Natural killer cell (primary cell): Measurements from ENCODE around the gene MZB1. TPM values are rescaled to one million over a fixed set of nuclear protein-coding genes. Genes with fewer than 3 reads are reported as not detected.
"Not testable (repeated sequence)": the region's sequence is repeated elsewhere in the genome, so short reads cannot be mapped to it uniquely, and the experiment has no call there.

ENCODE experiments used
- ATAC-seq, 3 donors: fragments of 150-1000 bp in 2 of 3; fragments of 200-7000 bp in 1 of 3; cut with Tn5 transposase; 1 replicate in 1 of 3; 2 replicates in 2 of 3; pipeline ENCODE4 v1.10.0; 2021; ENCODE audit warnings: mild to moderate bottlenecking in 2 of 3, moderate library complexity in 2 of 3
- DNase-seq, 2 donors: peaks; one replicate each; pipeline versions ENCODE4 v3.0.0 to v3.0.0-alpha.2; 2013 to 2021; ENCODE audit warnings: mixed read lengths in 1 of 2
- H3K27ac ChIP-seq: one replicate; pipeline ENCODE4 v1.5.1; 2013; ENCODE audit warnings: mild to moderate bottlenecking, low read length
- H3K27me3 ChIP-seq: one replicate; pipeline ENCODE4 v1.6.1; 2013; ENCODE audit warnings: low read length; ENCODE audit not compliant: control insufficient read depth, insufficient read depth
- H3K36me3 ChIP-seq: one replicate; pipeline ENCODE4 v1.6.1; 2013; ENCODE audit warnings: low read length; ENCODE audit not compliant: control insufficient read depth, insufficient read depth
- H3K4me1 ChIP-seq: one replicate; pipeline ENCODE4 v1.6.1; 2013; ENCODE audit warnings: low read length; ENCODE audit not compliant: control insufficient read depth, insufficient read depth
- H3K4me3 ChIP-seq: one replicate; pipeline ENCODE4 v1.5.1; 2013; ENCODE audit warnings: low read length
- H3K9me3 ChIP-seq: one replicate; pipeline ENCODE4 v1.6.1; 2013; ENCODE audit warnings: low read length; ENCODE audit not compliant: control insufficient read depth, insufficient read depth
- H3K27ac Mint-ChIP-seq, 2 donors: one replicate each; pipeline ENCODE4 v1.8.0; 2022; ENCODE audit warnings: mild to moderate bottlenecking in 2 of 2, mixed read lengths in 2 of 2, moderate library complexity in 1 of 2
- H3K27me3 Mint-ChIP-seq, 2 donors: one replicate each; pipeline ENCODE4 v1.8.0; 2022; ENCODE audit warnings: low read depth in 2 of 2, mixed read lengths in 2 of 2
- H3K36me3 Mint-ChIP-seq: one replicate; pipeline ENCODE4 v1.8.0; 2022; ENCODE audit warnings: mixed read lengths
- H3K4me1 Mint-ChIP-seq, 2 donors: one replicate each; pipeline ENCODE4 v1.8.0; 2022; ENCODE audit warnings: mixed read lengths in 2 of 2
- H3K4me3 Mint-ChIP-seq: one replicate; pipeline ENCODE4 v1.8.0; 2022; ENCODE audit warnings: mild to moderate bottlenecking, moderate library complexity, mixed read lengths
- H3K9me3 Mint-ChIP-seq, 2 donors: one replicate each; pipeline ENCODE4 v1.8.0; 2022; ENCODE audit warnings: mixed read lengths in 2 of 2
- WGBS: methylation state at CpG from one replicate; pipeline ENCODE4 v1.1.7; 2013; ENCODE audit warnings: missing lambda C conversion rate; ENCODE audit not compliant: insufficient coverage; 5-methylcytosine and 5-hydroxymethylcytosine counted together
- intact Hi-C: fragments of 100-400 bp; cut with micrococcal nuclease; formaldehyde crosslinking; loops from one replicate; pipeline ENCODE4 v1.14.2; 2022
- total RNA-seq, 4 donors: library from RNA; stranded (reverse); fragments of 120-200 nt in 1 of 4; gene quantifications; one replicate each; pipeline versions ENCODE4 v1.2.3 to v1.2.4, GENCODE V29; 2013 to 2022
- TF ChIP-seq, protein P1 (sequence below): fragments of 200-600 bp; IDR thresholded peaks from one replicate; pipeline ENCODE4 v1.8.0; 2022; ENCODE audit warnings: antibody characterized with exemption

MZB1 gene
- total RNA-seq, 3 donors from 2014 or later (not counting 1 experiment from before 2014, with no cell fraction given), result 2.0 to 60.0 (median 2.8) TPM

DNA sequence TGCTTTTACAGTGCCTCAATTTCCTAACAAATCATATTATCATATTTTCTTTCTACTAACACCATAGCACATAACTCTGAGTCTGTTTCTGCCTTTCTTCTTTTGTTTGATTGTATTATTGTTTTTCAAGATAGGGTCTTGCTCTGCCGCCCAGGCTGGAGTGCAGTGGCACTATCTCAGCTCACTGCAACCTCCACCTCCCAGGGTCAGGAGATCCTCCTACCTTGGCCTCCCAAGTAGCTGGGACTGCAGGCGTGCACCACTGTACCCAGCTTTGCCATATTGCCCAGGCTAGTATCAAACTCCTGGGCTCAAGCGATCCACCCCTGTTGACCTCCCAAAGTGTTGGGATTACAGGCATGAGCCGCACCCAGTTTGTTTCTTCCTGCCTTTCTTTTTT lies 29.3 kb downstream of the MZB1 start:
- Histone ChIP-seq H3K9me3 (no peaks in the 10 kb centered on the region), H3K4me3 (no peak overlapping the region), H3K27ac (no peak overlapping the region), H3K4me1 (no peaks in the 10 kb centered on the region), H3K36me3 (peaks cover 17% of the 10 kb centered on the region), H3K27me3 (no peaks in the 10 kb centered on the region)
- DNase-seq (no peak), ATAC-seq (no peak)
- Mint-ChIP-seq H3K27me3 (no peaks in the 10 kb centered on the region), H3K9me3 (no peaks in the 10 kb centered on the region), H3K27ac (peak overlapping the region in 1 of 2 donors; percentile 29), H3K4me3 (no peak overlapping the region), H3K4me1 (peaks cover 28 to 29% of the 10 kb centered on the region in 2 donors), H3K36me3 (no peaks in the 10 kb centered on the region)
- TF ChIP-seq, protein P1, sequence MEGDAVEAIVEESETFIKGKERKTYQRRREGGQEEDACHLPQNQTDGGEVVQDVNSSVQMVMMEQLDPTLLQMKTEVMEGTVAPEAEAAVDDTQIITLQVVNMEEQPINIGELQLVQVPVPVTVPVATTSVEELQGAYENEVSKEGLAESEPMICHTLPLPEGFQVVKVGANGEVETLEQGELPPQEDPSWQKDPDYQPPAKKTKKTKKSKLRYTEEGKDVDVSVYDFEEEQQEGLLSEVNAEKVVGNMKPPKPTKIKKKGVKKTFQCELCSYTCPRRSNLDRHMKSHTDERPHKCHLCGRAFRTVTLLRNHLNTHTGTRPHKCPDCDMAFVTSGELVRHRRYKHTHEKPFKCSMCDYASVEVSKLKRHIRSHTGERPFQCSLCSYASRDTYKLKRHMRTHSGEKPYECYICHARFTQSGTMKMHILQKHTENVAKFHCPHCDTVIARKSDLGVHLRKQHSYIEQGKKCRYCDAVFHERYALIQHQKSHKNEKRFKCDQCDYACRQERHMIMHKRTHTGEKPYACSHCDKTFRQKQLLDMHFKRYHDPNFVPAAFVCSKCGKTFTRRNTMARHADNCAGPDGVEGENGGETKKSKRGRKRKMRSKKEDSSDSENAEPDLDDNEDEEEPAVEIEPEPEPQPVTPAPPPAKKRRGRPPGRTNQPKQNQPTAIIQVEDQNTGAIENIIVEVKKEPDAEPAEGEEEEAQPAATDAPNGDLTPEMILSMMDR, result no peak
- intact Hi-C loops, result no loop called here
- 99% methylated on average over 4 of the region's 4 CpGs for WGBS

DNA sequence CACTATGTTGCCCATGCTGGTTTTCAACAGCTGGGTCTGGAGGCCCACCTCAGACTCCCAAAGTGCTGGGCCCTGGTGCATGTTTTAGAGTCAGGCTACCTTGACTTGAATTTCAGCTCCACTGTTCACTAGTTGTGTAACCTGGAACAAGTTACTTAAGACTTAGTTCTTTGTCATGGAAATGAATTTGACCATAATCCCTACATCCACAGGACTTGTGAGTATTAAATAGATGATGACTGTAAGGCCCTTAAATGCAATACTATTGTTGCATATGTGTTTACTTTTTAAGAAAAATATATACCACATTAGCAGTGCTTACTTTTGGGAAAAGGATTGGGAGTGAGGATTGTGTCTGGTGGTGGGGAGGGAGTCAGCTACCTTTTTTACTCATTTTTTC lies 31.6 kb downstream of the MZB1 start:
- Mint-ChIP-seq H3K27me3 (no peaks in the 10 kb centered on the region), H3K9me3 (peaks cover 2 to 5% of the 10 kb centered on the region in 2 donors), H3K27ac (peak overlapping the region; percentile 14 to 15), H3K4me1 (peaks cover 37 to 38% of the 10 kb centered on the region in 2 donors), H3K36me3 (peaks cover 8% of the 10 kb centered on the region), H3K4me3 (no peak overlapping the region)
- Histone ChIP-seq H3K4me3 (no peak overlapping the region), H3K4me1 (no peaks in the 10 kb centered on the region), H3K36me3 (peaks cover 9% of the 10 kb centered on the region), H3K27ac (no peak overlapping the region), H3K9me3 (no peaks in the 10 kb centered on the region), H3K27me3 (no peaks in the 10 kb centered on the region)
- intact Hi-C loops, result no loop called here
- ATAC-seq (no peak), DNase-seq (no peak)
- TF ChIP-seq, protein P1, result no peak

DNA sequence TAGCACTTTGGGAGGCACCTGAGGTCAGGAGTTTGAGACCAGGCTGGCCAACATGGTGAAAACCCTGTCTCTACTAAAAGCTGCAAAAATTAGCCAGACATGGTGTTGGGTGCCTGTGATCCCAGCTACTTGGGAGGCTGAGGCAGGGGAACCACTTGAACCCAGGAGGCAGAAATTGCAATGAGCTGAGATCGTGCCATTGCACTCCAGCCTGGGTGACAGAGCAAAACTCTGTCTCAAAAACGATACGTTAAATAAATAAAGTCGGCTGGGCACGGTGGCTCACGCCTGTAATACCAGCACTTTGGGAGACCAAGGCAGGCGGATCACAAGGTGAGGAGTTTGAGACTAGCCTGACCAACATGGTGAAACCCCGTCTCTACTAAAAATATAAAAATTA lies 33.8 kb downstream of the MZB1 start:
- H3K9me3 Mint-ChIP-seq, H3K36me3 Mint-ChIP-seq, H3K4me1 ChIP-seq, DNase-seq, ATAC-seq, H3K9me3 ChIP-seq, H3K27me3 ChIP-seq, H3K27ac Mint-ChIP-seq, H3K27ac ChIP-seq, H3K4me3 ChIP-seq, H3K27me3 Mint-ChIP-seq, H3K4me3 Mint-ChIP-seq, H3K36me3 ChIP-seq, intact Hi-C loops: not testable (repeated sequence)
- H3K4me1 Mint-ChIP-seq, result peaks cover 40 to 42% of the 10 kb centered on the region in 2 donors
- 99% methylated on average over 8 of the region's 8 CpGs for whole genome bisulfite sequencing

DNA sequence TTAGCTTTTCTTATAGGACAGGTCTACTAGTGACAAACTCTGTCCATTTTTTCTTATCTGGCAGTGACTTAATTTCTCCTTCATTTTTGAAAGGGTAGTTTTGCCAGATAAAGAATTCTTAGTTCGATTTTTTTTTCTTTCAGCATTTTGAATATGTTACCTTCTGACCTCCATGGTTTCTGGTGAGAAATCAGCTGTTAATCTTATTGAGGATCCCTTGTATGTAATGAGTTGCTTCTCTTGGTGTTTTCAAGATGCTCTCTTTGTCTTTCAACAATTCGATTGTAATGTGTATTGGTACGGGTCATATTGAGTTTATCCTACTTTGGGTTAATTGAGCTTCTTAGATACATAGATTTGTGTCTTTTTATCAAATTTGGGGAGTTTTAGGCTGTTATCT lies 35.5 kb downstream of the MZB1 start:
- ATAC-seq, result no peak
- TF ChIP-seq, protein P1, result no peak
- intact Hi-C loops, result no loop called here
- H3K36me3 Mint-ChIP-seq, result peaks cover 8% of the 10 kb centered on the region
- H3K9me3 Mint-ChIP-seq, result peaks cover 2 to 5% of the 10 kb centered on the region in 2 donors
- Histone ChIP-seq H3K27me3 (no peaks in the 10 kb centered on the region), H3K27ac (no peak overlapping the region), H3K36me3 (peaks cover 9% of the 10 kb centered on the region), H3K9me3 (no peaks in the 10 kb centered on the region), H3K4me1 (no peaks in the 10 kb centered on the region), H3K4me3 (no peak overlapping the region)
- 100% methylated on average over 2 of the region's 3 CpGs for WGBS
- H3K27ac Mint-ChIP-seq, result peak overlapping the region in 1 of 2 donors; percentile 49
- no peak overlapping the region for H3K4me3 Mint-ChIP-seq
- DNase-seq, result no peak
- H3K27me3 Mint-ChIP-seq, result no peaks in the 10 kb centered on the region
- H3K4me1 Mint-ChIP-seq, result peaks cover 33 to 34% of the 10 kb centered on the region in 2 donors

DNA sequence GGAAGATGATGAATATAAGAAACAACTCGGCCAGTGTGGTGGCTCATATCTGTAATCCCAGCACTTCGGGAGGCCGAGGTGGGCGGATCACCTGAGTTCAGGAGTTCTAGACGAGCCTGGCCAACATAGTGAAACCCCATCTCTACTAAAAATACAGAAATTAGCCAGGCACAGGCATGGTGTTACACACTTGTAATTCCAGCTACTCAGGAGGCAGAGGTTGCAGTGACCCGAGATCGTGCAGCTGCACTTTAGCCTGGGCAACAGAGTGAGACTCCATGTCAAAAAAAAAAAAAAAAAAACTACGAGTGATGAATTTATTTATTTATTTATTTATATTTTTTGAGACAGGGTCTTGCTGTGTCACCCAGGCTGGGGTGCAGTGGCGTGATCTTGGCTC lies 41.9 kb downstream of the MZB1 start:
- H3K9me3 ChIP-seq, H3K4me3 ChIP-seq, H3K9me3 Mint-ChIP-seq, H3K27ac Mint-ChIP-seq, H3K27ac ChIP-seq, DNase-seq, ATAC-seq, H3K36me3 Mint-ChIP-seq, H3K27me3 ChIP-seq, H3K4me3 Mint-ChIP-seq, intact Hi-C loops, H3K27me3 Mint-ChIP-seq, H3K36me3 ChIP-seq: not testable (repeated sequence)
- peaks cover 38 to 39% of the 10 kb centered on the region in 2 donors for H3K4me1 Mint-ChIP-seq
- 96% methylated on average over 6 of the region's 9 CpGs for WGBS
- peaks cover 19% of the 10 kb centered on the region for H3K4me1 ChIP-seq

DNA sequence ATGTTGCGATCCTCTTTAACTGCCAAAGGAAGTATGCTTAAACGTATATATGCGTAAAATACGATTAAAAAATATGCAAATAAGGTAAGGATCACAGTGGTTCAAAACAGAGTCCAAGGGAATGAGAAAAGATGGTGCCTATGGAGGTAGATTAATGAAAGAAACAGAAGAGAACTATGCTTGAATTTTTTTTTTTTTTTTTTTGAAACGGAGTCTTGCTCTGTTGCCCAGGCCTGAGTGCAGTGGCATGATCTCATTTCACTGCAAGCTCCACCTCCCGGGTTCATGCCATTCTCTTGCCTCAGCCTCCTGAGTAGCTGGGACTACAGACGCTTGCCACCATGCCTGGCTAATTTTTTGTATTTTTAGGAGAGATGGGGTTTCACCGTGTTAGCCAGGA lies 44.3 kb downstream of the MZB1 start:
- H3K36me3 ChIP-seq, DNase-seq, intact Hi-C loops, H3K4me3 ChIP-seq, H3K27me3 Mint-ChIP-seq, H3K27ac ChIP-seq, H3K4me3 Mint-ChIP-seq, H3K9me3 Mint-ChIP-seq, H3K36me3 Mint-ChIP-seq, H3K9me3 ChIP-seq, ATAC-seq, H3K27me3 ChIP-seq, H3K27ac Mint-ChIP-seq: not testable (repeated sequence)
- peaks cover 28% of the 10 kb centered on the region for H3K4me1 ChIP-seq
- WGBS, result 98% methylated on average over 8 of the region's 8 CpGs
- H3K4me1 Mint-ChIP-seq, result peaks cover 47 to 54% of the 10 kb centered on the region in 2 donors
